A673 (cell line): Measurements from ENCODE around the gene LDLRAD3. TPM values are rescaled to one million over a fixed set of nuclear protein-coding genes. Genes with fewer than 3 reads are reported as not detected.

Experiments used
- BruUV-seq: library from RNA; stranded (reverse); fragments of 400-500 nt; replicated peaks from 2 replicates; lab custom pipeline; 2021; lab: Mats Ljungman, UMichigan
- CTCF ChIA-PET: fragments of 300-600 bp; sonication (Branson Sonifier 250); formaldehyde crosslinking; loops from one replicate; lab custom pipeline; 2022; ENCODE audit warnings: antibody characterized with exemption; lab: Charles Lee
- POLR2A ChIA-PET: fragments of 300-600 bp; sonication (Branson Sonifier 250); formaldehyde crosslinking; loops from one replicate; lab custom pipeline; 2022; ENCODE audit warnings: antibody characterized with exemption; ENCODE audit not compliant: low non-redundant PET; lab: Charles Lee
- DNase-seq: peaks from one replicate; pipeline ENCODE4 v3.0.0-alpha.2; 2015; ENCODE audit warnings: low spot score
- H3K27ac ChIP-seq: fragments of 200-600 bp; sonication (generic); 2 replicates; pipeline ENCODE4 v1.5.1; 2016; ENCODE audit warnings: mixed run types, low read depth, mild to moderate bottlenecking, mixed read lengths, antibody characterized with exemption, low read length; ENCODE audit not compliant: poor library complexity, severe bottlenecking
- H3K27me3 ChIP-seq: fragments of 200-600 bp; sonication (generic); replicated peaks from 2 replicates; pipeline ENCODE4 v1.6.1; 2017; ENCODE audit warnings: mixed run types, low read depth, mild to moderate bottlenecking, mixed read lengths, antibody characterized with exemption, low read length; ENCODE audit not compliant: insufficient read depth, poor library complexity
- H3K36me3 ChIP-seq: fragments of 200-600 bp; sonication (generic); 2 replicates; pipeline ENCODE4 v1.6.1; 2016; ENCODE audit warnings: mixed run types, mild to moderate bottlenecking, mixed read lengths, antibody characterized with exemption, low read length; ENCODE audit not compliant: insufficient read depth, poor library complexity, severe bottlenecking
- H3K4me1 ChIP-seq: fragments of 200-600 bp; sonication (generic); 2 replicates; pipeline ENCODE4 v1.6.1; 2017; ENCODE audit warnings: mixed run types, mild to moderate bottlenecking, mixed read lengths, antibody characterized with exemption, low read length; ENCODE audit not compliant: insufficient read depth, poor library complexity, severe bottlenecking
- H3K4me3 ChIP-seq: fragments of 200-600 bp; sonication (generic); 2 replicates; pipeline ENCODE4 v1.5.1; 2016; ENCODE audit warnings: low read depth, mixed run types, mild to moderate bottlenecking, mixed read lengths, low read length; ENCODE audit not compliant: poor library complexity, severe bottlenecking
- H3K9me3 ChIP-seq: fragments of 200-600 bp; sonication (generic); 2 replicates; pipeline ENCODE4 v1.6.1; 2016; ENCODE audit warnings: mixed run types, low read depth, mild to moderate bottlenecking, mixed read lengths, antibody characterized with exemption, low read length; ENCODE audit not compliant: poor library complexity, severe bottlenecking
- EZH2 ChIP-seq: fragments of 200-600 bp; sonication (generic); IDR thresholded peaks from 2 replicates; pipeline ENCODE4 v1.6.1; 2017; ENCODE audit warnings: borderline replicate concordance, low read depth, mild to moderate bottlenecking, mixed read lengths, antibody characterized with exemption, low read length; ENCODE audit not compliant: poor library complexity, severe bottlenecking
- intact Hi-C: fragments of 100-400 bp; cut with micrococcal nuclease; formaldehyde crosslinking; loops from one replicate; pipeline ENCODE4 v1.10.0; 2022; ENCODE audit not compliant: unreplicated experiment
- total RNA-seq: library from RNA; stranded (reverse); gene quantifications from 2 replicates; pipeline ENCODE4 v1.2.3, GENCODE V29; 2021
- TF ChIP-seq, protein P1 (sequence below): fragments of 300-800, 200-600 bp; sonication (generic); conservative IDR thresholded peaks from 2 replicates; pipeline ENCODE4 v1.5.1; 2017; ENCODE audit warnings: low read depth, mild to moderate bottlenecking, antibody characterized with exemption, low read length, moderate library complexity, mixed read lengths

Gene LDLRAD3
- total RNA-seq, 1 experiment from 2014 or later, result 13.1 TPM

DNA sequence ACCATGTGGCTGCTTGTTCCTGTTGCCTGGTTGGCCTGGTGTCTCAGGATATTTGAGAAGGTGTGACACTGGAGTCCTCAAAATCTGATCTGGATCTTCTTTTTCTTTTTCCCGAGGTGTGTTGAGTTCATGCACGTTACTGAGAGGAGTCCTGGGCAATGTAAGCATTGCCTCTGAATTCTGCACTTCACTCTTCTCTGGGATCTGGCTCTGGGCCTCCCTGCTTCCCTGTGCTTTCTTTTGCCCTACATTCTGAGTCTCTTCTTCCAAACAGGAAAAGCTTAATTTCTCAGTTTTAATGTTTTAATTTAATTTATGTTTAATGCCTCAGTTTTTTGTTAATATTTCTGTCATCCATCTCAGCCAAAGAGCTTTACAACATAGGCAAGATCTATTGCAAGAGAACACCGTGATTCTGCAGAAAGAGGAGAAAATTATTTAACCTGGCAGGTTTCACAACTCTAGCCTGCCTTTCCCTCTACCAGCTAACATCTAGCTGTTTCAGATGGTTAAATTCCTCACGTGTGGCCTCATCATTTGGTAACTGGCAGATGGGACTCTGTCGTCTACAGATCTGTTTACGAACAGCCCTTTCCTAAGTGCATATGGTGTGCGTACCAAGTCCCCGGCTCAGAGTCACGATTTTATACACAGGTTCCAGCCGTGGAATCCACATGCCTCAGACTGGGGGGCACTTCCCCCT is 24.7 kb downstream of the LDLRAD3 start:
- intact Hi-C loops, result no loop called here
- CTCF ChIA-PET, result no interaction called here
- Histone ChIP-seq H3K4me1 (peaks cover 5% of the 10 kb centered on the region), H3K36me3 (no peaks in the 10 kb centered on the region), H3K9me3 (no peaks in the 10 kb centered on the region), H3K27me3 (no peaks in the 10 kb centered on the region), H3K4me3 (no peak overlapping the region), H3K27ac (no peak overlapping the region)
- no peak for DNase-seq
- TF ChIP-seq EZH2, result no peak
- TF ChIP-seq, protein P1, sequence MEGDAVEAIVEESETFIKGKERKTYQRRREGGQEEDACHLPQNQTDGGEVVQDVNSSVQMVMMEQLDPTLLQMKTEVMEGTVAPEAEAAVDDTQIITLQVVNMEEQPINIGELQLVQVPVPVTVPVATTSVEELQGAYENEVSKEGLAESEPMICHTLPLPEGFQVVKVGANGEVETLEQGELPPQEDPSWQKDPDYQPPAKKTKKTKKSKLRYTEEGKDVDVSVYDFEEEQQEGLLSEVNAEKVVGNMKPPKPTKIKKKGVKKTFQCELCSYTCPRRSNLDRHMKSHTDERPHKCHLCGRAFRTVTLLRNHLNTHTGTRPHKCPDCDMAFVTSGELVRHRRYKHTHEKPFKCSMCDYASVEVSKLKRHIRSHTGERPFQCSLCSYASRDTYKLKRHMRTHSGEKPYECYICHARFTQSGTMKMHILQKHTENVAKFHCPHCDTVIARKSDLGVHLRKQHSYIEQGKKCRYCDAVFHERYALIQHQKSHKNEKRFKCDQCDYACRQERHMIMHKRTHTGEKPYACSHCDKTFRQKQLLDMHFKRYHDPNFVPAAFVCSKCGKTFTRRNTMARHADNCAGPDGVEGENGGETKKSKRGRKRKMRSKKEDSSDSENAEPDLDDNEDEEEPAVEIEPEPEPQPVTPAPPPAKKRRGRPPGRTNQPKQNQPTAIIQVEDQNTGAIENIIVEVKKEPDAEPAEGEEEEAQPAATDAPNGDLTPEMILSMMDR, result no peak
- POLR2A ChIA-PET, result no interaction called here
- BruUV-seq, result no TSS peak

DNA sequence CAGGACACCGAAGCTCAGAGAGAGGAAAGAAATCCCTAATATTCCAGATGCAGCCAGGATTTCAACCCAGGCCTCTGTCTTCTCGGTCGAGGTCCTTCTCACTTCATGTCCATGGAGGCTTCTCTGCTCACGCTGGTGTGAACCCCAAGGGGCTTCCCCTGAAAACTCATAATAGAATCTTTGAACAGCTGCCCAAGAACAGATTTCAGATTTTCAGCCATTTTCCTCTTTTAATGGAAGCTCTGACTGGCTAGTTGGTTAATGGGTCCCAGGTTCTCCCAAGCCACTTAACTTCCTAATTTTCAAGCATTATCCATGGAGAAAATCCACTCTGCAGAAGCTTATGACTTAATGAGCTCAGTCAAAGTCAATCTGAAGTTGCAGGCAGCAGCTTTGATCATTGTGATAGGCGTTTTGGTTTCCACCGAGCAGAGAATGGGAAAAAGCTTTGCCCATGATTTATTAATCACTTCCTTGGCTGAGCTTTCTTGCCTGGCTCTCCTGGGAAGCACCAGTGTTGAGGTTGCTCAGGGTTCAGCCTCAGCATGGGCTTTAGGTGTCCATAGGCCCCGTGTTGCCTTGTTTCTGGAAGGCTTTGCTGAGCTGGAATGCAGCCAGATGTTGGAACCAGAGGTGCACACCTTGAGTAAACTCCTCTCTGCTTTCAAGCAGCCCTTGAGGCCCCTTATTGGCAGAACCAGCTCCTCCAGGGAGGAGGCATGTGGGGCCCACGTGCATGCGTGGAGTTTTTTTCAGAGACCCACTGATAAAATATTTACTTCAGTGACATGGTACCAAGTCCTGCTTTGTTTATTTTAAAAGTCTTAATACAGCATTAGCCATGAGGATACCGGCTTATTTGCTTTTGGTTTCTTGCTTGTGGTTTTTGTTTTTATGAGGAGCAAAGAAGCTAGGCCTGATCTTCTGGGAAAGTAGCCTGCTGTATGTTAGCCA is 25.5 kb downstream of the LDLRAD3 start:
- H3K4me3 ChIP-seq, result no peak overlapping the region
- no peak for DNase-seq
- POLR2A ChIA-PET, result interaction anchor here (0.6 kb wide), 1 partner anchor 24 kb away, joined by 3 read pairs; no protein-coding TSS in a partner anchor
- H3K4me1 ChIP-seq, result peaks cover 5% of the 10 kb centered on the region
- H3K27me3 ChIP-seq, result no peaks in the 10 kb centered on the region
- CTCF ChIA-PET, result no interaction called here
- no peaks in the 10 kb centered on the region for H3K36me3 ChIP-seq
- no TSS peak for BruUV-seq
- H3K9me3 ChIP-seq, result no peaks in the 10 kb centered on the region
- no peak overlapping the region for H3K27ac ChIP-seq
- intact Hi-C loops, result no loop called here
- no peak for TF ChIP-seq EZH2
- TF ChIP-seq, protein P1, result no peak

DNA sequence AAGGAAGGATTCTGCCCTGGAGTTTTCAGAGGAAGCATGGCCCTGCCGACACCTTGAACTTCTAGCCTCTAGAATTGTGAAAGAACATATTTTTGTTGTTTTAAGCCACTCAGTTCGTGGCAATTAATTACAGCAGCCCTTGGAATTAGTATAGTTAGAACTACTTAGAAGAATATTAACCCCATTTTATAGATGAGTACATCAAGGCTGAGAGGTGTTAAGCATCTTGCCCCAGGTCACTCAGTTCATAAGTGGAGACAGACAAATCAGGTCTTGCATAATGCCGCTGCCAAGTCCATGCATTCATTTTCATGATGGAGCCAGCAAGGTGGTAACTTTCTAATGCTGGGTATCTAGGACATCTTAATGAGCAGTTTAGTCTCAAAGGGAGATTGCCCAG is 26.6 kb downstream of the LDLRAD3 start:
- CTCF ChIA-PET, result no interaction called here
- DNase-seq, result no peak
- H3K27ac ChIP-seq, result no peak overlapping the region
- peaks cover 5% of the 10 kb centered on the region for H3K4me1 ChIP-seq
- POLR2A ChIA-PET, result no interaction called here
- intact Hi-C loops, result no loop called here
- H3K4me3 ChIP-seq, result no peak overlapping the region
- H3K36me3 ChIP-seq, result no peaks in the 10 kb centered on the region
- no peaks in the 10 kb centered on the region for H3K9me3 ChIP-seq
- TF ChIP-seq, protein P1, result no peak
- no peak for TF ChIP-seq EZH2
- H3K27me3 ChIP-seq, result no peaks in the 10 kb centered on the region
- BruUV-seq, result no TSS peak
